PC-9 (cell line): ENCODE data around the gene CDHR2. TPM values are rescaled to one million over a fixed set of nuclear protein-coding genes. Genes with fewer than 3 reads are reported as not detected.

Experiments used
- BruUV-seq: library from RNA; stranded (reverse); fragments of 400-500 nt; replicated peaks from 2 replicates; lab custom pipeline; 2021; lab: Mats Ljungman, UMichigan
- CTCF ChIA-PET: fragments of 300-600 bp; sonication (Branson Sonifier 250); formaldehyde crosslinking; loops from one replicate; lab custom pipeline; 2022; ENCODE audit warnings: antibody characterized with exemption; lab: Charles Lee
- POLR2A ChIA-PET: fragments of 300-600 bp; sonication (Branson Sonifier 250); formaldehyde crosslinking; loops from one replicate; lab custom pipeline; 2022; ENCODE audit warnings: antibody characterized with exemption; ENCODE audit not compliant: unreplicated experiment; lab: Charles Lee
- DNase-seq, 2 experiments: peaks; one replicate each; pipeline versions ENCODE4 v3.0.0 to v3.0.0-alpha.2; 2015 to 2022; ENCODE audit warnings: mixed read lengths in 1 of 2
- H2AFZ ChIP-seq: fragments of 200-600 bp; sonication (generic); 2 replicates; pipeline ENCODE4 v1.8.1; 2017; ENCODE audit warnings: antibody characterized with exemption
- H3F3A ChIP-seq: fragments of 200-600 bp; sonication (generic); 2 replicates; pipeline ENCODE4 v1.8.1; 2017; ENCODE audit warnings: antibody characterized with exemption, mild to moderate bottlenecking, low read depth; ENCODE audit not compliant: insufficient read depth
- H3K27ac ChIP-seq: fragments of 200-600 bp; sonication (generic); 2 replicates; pipeline ENCODE4 v1.6.1; 2016; ENCODE audit warnings: mixed run types
- H3K27me3 ChIP-seq: fragments of 200-600 bp; sonication (generic); 2 replicates; pipeline ENCODE4 v1.6.1; 2016; ENCODE audit warnings: low read depth, mixed run types; ENCODE audit not compliant: insufficient read depth
- H3K36me3 ChIP-seq: fragments of 200-600 bp; sonication (generic); 2 replicates; pipeline ENCODE4 v1.6.1; 2016; ENCODE audit warnings: low read depth, mixed run types
- H3K4me1 ChIP-seq: fragments of 200-600 bp; sonication (generic); replicated peaks from 2 replicates; pipeline ENCODE4 v1.6.1; 2016; ENCODE audit warnings: mixed run types; ENCODE audit not compliant: insufficient read depth
- H3K4me2 ChIP-seq: fragments of 200-600 bp; sonication (generic); 2 replicates; pipeline ENCODE4 v1.6.1; 2017; ENCODE audit warnings: mixed run types
- H3K4me3 ChIP-seq: fragments of 200-600 bp; sonication (generic); 2 replicates; pipeline ENCODE4 v1.6.1; 2016; ENCODE audit warnings: mixed run types
- H3K79me2 ChIP-seq: fragments of 200-600 bp; sonication (generic); 2 replicates; pipeline ENCODE4 v1.6.1; 2017; ENCODE audit warnings: low read depth, mixed run types
- H3K9me2 ChIP-seq: fragments of 200-600 bp; sonication (generic); 2 replicates; pipeline ENCODE4 v1.8.1; 2017; ENCODE audit warnings: mild to moderate bottlenecking; ENCODE audit not compliant: insufficient read depth
- H3K9me3 ChIP-seq: fragments of 200-600 bp; sonication (generic); 2 replicates; pipeline ENCODE4 v1.8.1; 2016; ENCODE audit warnings: low read depth; ENCODE audit not compliant: insufficient read depth
- H4K20me1 ChIP-seq: fragments of 200-600 bp; sonication (generic); 2 replicates; pipeline ENCODE4 v1.8.1; 2017; ENCODE audit not compliant: insufficient read depth
- EZH2 ChIP-seq: fragments of 200-600 bp; sonication (generic); IDR thresholded peaks from 2 replicates; pipeline ENCODE4 v1.8.0; 2017; ENCODE audit warnings: antibody characterized with exemption, low read depth
- intact Hi-C: fragments of 100-400 bp; cut with micrococcal nuclease; formaldehyde crosslinking; loops from one replicate; pipeline ENCODE4 v1.10.0; 2022; ENCODE audit not compliant: unreplicated experiment
- total RNA-seq: library from RNA; stranded (reverse); gene quantifications from 2 replicates; pipeline ENCODE4 v1.2.3, GENCODE V29; 2021
- TF ChIP-seq, protein P1 (sequence below): fragments of 200-600 bp; sonication (generic); conservative IDR thresholded peaks from 2 replicates; pipeline ENCODE4 v1.6.1; 2017; ENCODE audit warnings: mixed run types, antibody characterized with exemption, mild to moderate bottlenecking, moderate library complexity

The CDHR2 gene
- total RNA-seq, 1 experiment from 2014 or later: not detected

DNA sequence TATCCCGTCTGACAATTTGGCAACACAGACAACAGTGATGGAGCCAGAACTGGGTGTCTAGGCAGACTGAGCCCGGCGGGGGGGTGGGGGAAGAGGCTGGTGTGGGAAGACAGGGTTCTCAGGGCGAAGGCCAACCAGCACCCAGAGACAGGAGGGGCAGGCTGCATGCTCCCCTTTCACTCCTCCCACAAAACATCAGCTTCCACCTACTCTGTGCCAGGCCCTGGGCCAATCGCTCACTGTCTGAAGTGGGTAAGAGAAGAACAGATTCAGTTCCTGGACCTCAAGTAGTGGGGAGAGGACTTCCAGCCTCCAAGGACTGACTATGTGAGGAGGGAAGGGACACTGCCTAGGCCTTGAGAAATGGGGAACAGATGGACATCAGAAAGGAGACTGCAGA lies 78.4 kb downstream of the CDHR2 start:
- H3K9me2 ChIP-seq: no peaks in the 10 kb centered on the region
- no peak for DNase-seq
- no peaks in the 10 kb centered on the region for H3K9me3 ChIP-seq
- peaks cover 27% of the 10 kb centered on the region for H3K27me3 ChIP-seq
- CTCF ChIA-PET: no interaction called here
- no peak overlapping the region for H3K4me2 ChIP-seq
- H4K20me1 ChIP-seq: no peaks in the 10 kb centered on the region
- no TSS peak for BruUV-seq
- intact Hi-C loops: no loop called here
- H3K4me3 ChIP-seq: no peak overlapping the region
- 0 out of 2 replicates have a peak, but pooled peaks cover 3% of the 10 kb centered on the region for H3F3A ChIP-seq
- H3K36me3 ChIP-seq: no peaks in the 10 kb centered on the region
- TF ChIP-seq EZH2: no peak
- TF ChIP-seq, protein P1, sequence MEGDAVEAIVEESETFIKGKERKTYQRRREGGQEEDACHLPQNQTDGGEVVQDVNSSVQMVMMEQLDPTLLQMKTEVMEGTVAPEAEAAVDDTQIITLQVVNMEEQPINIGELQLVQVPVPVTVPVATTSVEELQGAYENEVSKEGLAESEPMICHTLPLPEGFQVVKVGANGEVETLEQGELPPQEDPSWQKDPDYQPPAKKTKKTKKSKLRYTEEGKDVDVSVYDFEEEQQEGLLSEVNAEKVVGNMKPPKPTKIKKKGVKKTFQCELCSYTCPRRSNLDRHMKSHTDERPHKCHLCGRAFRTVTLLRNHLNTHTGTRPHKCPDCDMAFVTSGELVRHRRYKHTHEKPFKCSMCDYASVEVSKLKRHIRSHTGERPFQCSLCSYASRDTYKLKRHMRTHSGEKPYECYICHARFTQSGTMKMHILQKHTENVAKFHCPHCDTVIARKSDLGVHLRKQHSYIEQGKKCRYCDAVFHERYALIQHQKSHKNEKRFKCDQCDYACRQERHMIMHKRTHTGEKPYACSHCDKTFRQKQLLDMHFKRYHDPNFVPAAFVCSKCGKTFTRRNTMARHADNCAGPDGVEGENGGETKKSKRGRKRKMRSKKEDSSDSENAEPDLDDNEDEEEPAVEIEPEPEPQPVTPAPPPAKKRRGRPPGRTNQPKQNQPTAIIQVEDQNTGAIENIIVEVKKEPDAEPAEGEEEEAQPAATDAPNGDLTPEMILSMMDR: no peak
- no peak overlapping the region for H3K27ac ChIP-seq
- no peak overlapping the region for H2AFZ ChIP-seq
- H3K4me1 ChIP-seq: no peaks in the 10 kb centered on the region
- H3K79me2 ChIP-seq: no peaks in the 10 kb centered on the region
- POLR2A ChIA-PET: no interaction called here

DNA sequence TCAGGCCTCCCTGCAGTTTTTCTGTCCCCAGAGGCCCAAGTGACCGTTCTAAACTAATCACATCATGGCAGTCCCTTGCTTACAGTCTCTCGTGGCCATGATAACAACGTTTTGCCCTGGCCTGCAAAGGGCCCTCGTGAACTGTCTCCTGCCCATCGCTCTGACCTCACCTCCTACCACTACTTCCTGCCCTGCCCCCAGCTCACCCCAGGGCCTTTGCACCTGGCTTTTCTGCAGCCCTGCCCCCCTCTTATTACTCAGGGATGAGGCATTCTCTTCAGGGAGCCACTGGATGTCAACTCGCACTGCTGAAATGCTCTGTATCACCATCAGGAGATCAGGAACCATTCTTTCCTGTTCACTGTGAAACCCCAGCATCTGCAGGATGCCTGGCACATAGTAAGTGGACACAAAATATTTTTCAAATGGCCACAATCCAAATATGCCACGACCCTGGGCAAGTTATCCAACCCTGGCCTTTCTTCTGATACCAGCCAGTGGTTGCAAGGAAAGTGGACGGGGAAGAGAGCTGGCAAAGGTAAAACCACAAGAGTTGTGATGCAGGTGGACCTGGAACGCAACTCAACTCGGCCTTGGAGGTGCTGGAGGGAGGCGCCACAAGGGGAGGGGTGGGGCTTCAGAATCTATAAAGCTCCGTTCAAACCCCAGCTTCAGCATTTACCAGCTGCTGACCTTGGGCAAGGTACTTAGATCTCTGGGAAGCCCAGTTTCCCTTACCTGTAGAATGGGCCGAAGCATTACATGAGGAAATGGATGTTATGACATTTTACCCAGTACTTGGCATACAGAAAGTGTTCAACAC lies 79.5 kb downstream of the CDHR2 start:
- CTCF ChIA-PET: no interaction called here
- Histone ChIP-seq H3K79me2 (no peaks in the 10 kb centered on the region), H4K20me1 (no peaks in the 10 kb centered on the region), H3K27ac (no peak overlapping the region), H3K36me3 (no peaks in the 10 kb centered on the region), H3K9me3 (no peaks in the 10 kb centered on the region), H3K9me2 (no peaks in the 10 kb centered on the region), H3K4me2 (no peak overlapping the region), H3K4me3 (no peak overlapping the region), H2AFZ (no peak overlapping the region), H3K4me1 (no peaks in the 10 kb centered on the region), H3K27me3 (peaks cover 33% of the 10 kb centered on the region), H3F3A (0 out of 2 replicates have a peak, but pooled peaks cover 3% of the 10 kb centered on the region)
- TF ChIP-seq EZH2: no peak
- TF ChIP-seq, protein P1: no peak
- BruUV-seq: no TSS peak
- DNase-seq: no peak
- POLR2A ChIA-PET: no interaction called here
- intact Hi-C loops: no loop called here

DNA sequence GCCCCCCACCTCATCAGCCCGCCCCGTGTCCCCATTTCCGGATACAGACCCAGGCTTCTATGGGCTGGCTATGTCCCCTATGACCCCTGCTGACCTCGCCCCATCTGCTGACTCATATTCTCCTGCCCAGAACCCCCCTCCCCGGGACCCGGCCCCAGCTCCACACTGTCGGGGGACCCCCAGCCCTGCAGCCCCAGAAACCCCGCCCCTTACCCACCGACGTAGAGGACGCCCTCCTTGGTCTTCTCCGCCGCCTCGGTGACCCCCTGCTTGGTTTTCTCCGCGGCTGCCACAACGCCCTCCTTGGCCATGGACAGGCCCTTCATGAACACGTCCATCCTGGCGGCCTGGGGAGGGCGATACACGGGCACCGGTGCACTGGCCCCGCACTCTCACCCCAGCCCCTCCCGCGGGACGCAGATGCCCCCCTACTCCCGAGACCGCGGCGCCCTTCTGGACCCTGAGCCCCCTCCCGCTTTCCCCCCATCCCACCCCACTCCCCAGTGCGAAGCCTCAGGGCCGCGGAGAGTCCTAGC lies 80.2 kb downstream of the CDHR2 start:
- H3K9me3 ChIP-seq: no peaks in the 10 kb centered on the region
- H3K9me2 ChIP-seq: no peaks in the 10 kb centered on the region
- intact Hi-C loops: no loop called here
- H2AFZ ChIP-seq: no peak overlapping the region
- no peaks in the 10 kb centered on the region for H3K4me1 ChIP-seq
- no peak overlapping the region for H3K4me3 ChIP-seq
- H3K27me3 ChIP-seq: peaks cover 33% of the 10 kb centered on the region
- 0 out of 2 replicates have a peak, but pooled peaks cover 3% of the 10 kb centered on the region for H3F3A ChIP-seq
- no peaks in the 10 kb centered on the region for H3K36me3 ChIP-seq
- ChIA-PET POLR2A (no interaction called here), CTCF (no interaction called here)
- H3K4me2 ChIP-seq: no peak overlapping the region
- TF ChIP-seq, protein P1: no peak
- TF ChIP-seq EZH2: no peak
- H3K79me2 ChIP-seq: no peaks in the 10 kb centered on the region
- no TSS peak for BruUV-seq
- no peaks in the 10 kb centered on the region for H4K20me1 ChIP-seq
- H3K27ac ChIP-seq: no peak overlapping the region
- DNase-seq: no peak
